ENCODE data around the gene NTF4. TPM values are rescaled to one million over a fixed set of nuclear protein-coding genes. Genes with fewer than 3 reads are reported as not detected.
A peak's percentile ranks its signal among the peaks of the same experiment; 100 is the strongest.
"Not testable (repeated sequence)": the region's sequence is repeated elsewhere in the genome, so short reads cannot be mapped to it uniquely, and the experiment has no call there.

Gene NTF4
- total RNA-seq, 2 donors from 2014 or later, result 7.0 to 24.4 TPM

DNA sequence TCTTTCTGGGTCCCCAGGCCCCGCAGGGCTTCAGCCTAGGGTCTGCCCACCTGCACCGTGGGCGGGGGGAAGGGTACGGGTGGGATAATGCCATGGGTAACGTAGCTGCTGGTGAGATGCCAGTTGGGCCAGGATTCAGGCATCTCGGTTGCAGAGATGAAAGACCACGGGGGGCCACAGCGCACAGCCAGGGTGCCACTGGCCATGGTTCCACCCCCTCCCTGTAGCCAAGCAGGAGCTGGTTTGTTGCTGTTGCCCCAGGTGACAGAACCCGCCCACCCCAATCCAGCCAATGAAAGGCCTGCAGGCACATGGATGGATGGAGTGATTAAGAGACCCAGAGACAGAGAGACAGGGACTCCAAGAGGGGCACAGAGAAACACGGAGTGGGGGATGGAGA lies 6.1 kb downstream of the NTF4 start:
- H3K27me3 ChIP-seq (replicated peaks; ENCODE audit: insufficient read depth), result no peaks in the 10 kb centered on the region
- TF ChIP-seq POLR2A (IDR thresholded peaks at IDR 0.05) (no peak), POLR2AphosphoS5 (IDR thresholded peaks at IDR 0.05) (no peak)
- TF ChIP-seq, protein P1, sequence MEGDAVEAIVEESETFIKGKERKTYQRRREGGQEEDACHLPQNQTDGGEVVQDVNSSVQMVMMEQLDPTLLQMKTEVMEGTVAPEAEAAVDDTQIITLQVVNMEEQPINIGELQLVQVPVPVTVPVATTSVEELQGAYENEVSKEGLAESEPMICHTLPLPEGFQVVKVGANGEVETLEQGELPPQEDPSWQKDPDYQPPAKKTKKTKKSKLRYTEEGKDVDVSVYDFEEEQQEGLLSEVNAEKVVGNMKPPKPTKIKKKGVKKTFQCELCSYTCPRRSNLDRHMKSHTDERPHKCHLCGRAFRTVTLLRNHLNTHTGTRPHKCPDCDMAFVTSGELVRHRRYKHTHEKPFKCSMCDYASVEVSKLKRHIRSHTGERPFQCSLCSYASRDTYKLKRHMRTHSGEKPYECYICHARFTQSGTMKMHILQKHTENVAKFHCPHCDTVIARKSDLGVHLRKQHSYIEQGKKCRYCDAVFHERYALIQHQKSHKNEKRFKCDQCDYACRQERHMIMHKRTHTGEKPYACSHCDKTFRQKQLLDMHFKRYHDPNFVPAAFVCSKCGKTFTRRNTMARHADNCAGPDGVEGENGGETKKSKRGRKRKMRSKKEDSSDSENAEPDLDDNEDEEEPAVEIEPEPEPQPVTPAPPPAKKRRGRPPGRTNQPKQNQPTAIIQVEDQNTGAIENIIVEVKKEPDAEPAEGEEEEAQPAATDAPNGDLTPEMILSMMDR (IDR thresholded peaks at IDR 0.05), result no peak
- 20% methylated on average over 10 of the region's 10 CpGs for WGBS
- H3K4me1 ChIP-seq (replicated peaks), result peaks cover 7% of the 10 kb centered on the region
- peak; percentile 51 for DNase-seq (ENCODE audit: low spot score)
- intact Hi-C loops (cut with DNase I), result no loop called here
- no peak overlapping the region for H3K27ac ChIP-seq
- no peaks in the 10 kb centered on the region for H3K36me3 ChIP-seq
- no peaks in the 10 kb centered on the region for H3K9me3 ChIP-seq
- no peak overlapping the region for H3K4me3 ChIP-seq

- Histone ChIP-seq H3K36me3 (no peaks in the 10 kb centered on the region), H3K9me3 (no peaks in the 10 kb centered on the region), H3K4me3 (peak within 1 kb of the TSS; percentile 31 to 35), H3K27me3 (replicated peaks; ENCODE audit: insufficient read depth) (no peaks in the 10 kb centered on the region), H3K27ac (no peak within 1 kb of the TSS), H3K4me1 (replicated peaks) (peaks cover 7% of the 10 kb centered on the region)
- peak; percentile 74 for DNase-seq (ENCODE audit: low spot score)
- TF ChIP-seq POLR2A (IDR thresholded peaks at IDR 0.05) (peak; percentile 57), POLR2AphosphoS5 (IDR thresholded peaks at IDR 0.05) (peak; percentile 35)
- TF ChIP-seq, protein P1 (IDR thresholded peaks at IDR 0.05), result no peak
- intact Hi-C loops (cut with DNase I), result no loop called here
- WGBS, result 4% methylated on average over 38 of the region's 38 CpGs
These were observed 6.9 kb downstream of the NTF4 start, which contains the start of gene CGB7 for GRCh38 chr19:49057636-49058234. CGB7 (minus strand) TSS chr19:49057749; CDS start chr19:49055375, 2,374 bp downstream.

DNA sequence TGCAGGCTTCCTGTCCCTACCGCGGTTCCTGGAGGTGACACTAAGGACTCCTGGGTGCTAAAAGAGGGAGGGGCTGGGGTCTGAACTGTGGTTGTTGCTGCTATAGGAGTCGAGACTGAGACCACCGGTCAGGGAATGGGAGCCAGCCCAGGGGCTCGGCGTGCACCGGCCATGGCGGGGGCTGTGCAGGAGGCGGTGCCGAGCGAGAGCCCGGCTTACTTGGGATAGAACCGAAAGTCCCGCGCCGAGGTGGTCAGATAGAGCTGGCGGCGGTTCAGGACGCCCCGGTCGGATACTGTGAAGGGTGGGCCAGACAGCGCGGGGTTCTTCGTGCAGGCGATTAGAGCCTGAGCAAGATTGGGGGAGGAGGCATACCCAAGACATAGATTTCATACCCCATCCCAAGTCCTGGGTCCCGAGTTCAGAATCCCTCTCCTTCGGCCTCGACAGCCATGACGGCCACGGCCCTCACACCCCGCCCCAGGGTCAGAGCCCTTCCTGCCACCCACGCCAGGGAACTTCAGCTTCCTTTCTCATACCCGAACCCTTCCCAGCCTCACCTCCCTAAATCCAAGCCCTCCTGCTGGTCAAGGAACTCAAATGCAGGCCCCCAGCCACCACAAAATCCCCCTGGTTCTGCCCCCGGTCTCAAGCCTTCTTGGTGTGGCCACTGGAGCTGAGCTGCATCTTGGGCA lies 7.6 kb downstream of the NTF4 start:
- WGBS, result 2% methylated on average over 34 of the region's 34 CpGs
- DNase-seq (ENCODE audit: low spot score); H3K4me1 ChIP-seq (replicated peaks); intact Hi-C loops (cut with DNase I); H3K9me3 ChIP-seq; H3K27me3 ChIP-seq (replicated peaks; ENCODE audit: insufficient read depth); H3K27ac ChIP-seq; H3K36me3 ChIP-seq: not testable (repeated sequence)
- peak overlapping the region; percentile 31 to 35 for H3K4me3 ChIP-seq

- DNase-seq (ENCODE audit: low spot score), result peak; percentile 51
- H3K27ac ChIP-seq, result no peak overlapping the region
- TF ChIP-seq POLR2AphosphoS5 (IDR thresholded peaks at IDR 0.05), result peak; percentile 63
- TF ChIP-seq POLR2A (IDR thresholded peaks at IDR 0.05), result peak; percentile 74
- TF ChIP-seq, protein P1 (IDR thresholded peaks at IDR 0.05), result peak in 3 of 4 experiments; percentile 34 to 58 (median 46)
These were observed 8.3 kb downstream of the NTF4 start for GRCh38 chr19:49056101-49056901.

GRCh38 chr19:49050376-49051033 lies 14.1 kb downstream of the NTF4 start:
- H3K9me3 ChIP-seq; H3K4me3 ChIP-seq; DNase-seq (ENCODE audit: low spot score); H3K27me3 ChIP-seq (replicated peaks; ENCODE audit: insufficient read depth); H3K4me1 ChIP-seq (replicated peaks); intact Hi-C loops (cut with DNase I); H3K36me3 ChIP-seq; H3K27ac ChIP-seq: not testable (repeated sequence)
- 77% methylated on average over 20 of the region's 24 CpGs for WGBS

More at GRCh38 chr19:49056101-49056901, 8.3 kb downstream of the NTF4 start:
- intact Hi-C loops (cut with DNase I), result no loop called here
- H3K27me3 ChIP-seq (replicated peaks; ENCODE audit: insufficient read depth), result no peaks in the 10 kb centered on the region
- H3K4me3 ChIP-seq, result peak overlapping the region; percentile 31 to 35
- peaks cover 7% of the 10 kb centered on the region for H3K4me1 ChIP-seq (replicated peaks)
- H3K36me3 ChIP-seq, result no peaks in the 10 kb centered on the region
- no peaks in the 10 kb centered on the region for H3K9me3 ChIP-seq
- WGBS, result 3% methylated on average over 61 of the region's 63 CpGs

- WGBS, result 90% methylated on average over 3 of the region's 4 CpGs
- DNase-seq (ENCODE audit: low spot score); H3K36me3 ChIP-seq; H3K4me3 ChIP-seq; intact Hi-C loops (cut with DNase I); H3K27me3 ChIP-seq (replicated peaks; ENCODE audit: insufficient read depth); H3K9me3 ChIP-seq; H3K27ac ChIP-seq; H3K4me1 ChIP-seq (replicated peaks): not testable (repeated sequence)
These were observed 14.8 kb downstream of the NTF4 start for GRCh38 chr19:49049834-49050233.

- H3K9me3 ChIP-seq; H3K27ac ChIP-seq; H3K27me3 ChIP-seq (replicated peaks; ENCODE audit: insufficient read depth); intact Hi-C loops (cut with DNase I); DNase-seq (ENCODE audit: low spot score); H3K4me1 ChIP-seq (replicated peaks); H3K4me3 ChIP-seq; H3K36me3 ChIP-seq: not testable (repeated sequence)
- WGBS, result 61% methylated on average over 10 of the region's 12 CpGs
These were observed 15.6 kb downstream of the NTF4 start, which contains the start of gene CGB8 for GRCh38 chr19:49049011-49049410. CGB8 (minus strand) TSS chr19:49049111; CDS start chr19:49048739, 372 bp downstream.

DNA sequence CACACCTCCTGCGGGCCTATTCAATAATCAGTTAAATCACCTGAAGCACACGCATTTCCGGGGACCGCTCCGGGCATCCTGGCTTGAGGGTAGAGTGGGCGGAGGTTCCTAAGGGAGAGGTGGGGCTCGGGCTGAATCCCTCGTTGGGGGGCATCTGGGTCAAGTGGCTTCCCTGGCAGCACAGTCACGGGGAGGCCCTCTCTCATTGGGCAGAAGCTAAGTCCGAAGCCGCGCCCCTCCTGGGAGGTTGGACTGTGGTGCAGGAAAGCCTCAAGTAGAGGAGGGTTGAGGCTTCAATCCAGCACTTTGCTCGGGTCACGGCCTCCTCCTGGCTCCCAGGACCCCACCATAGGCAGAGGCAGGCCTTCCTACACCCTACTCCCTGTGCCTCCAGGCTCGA lies 21.1 kb downstream of the NTF4 start, which contains the start of gene CGB5:
CGB5 (plus strand) TSS at position 301 of the 400 bp plus-strand sequence. CDS start 362 bp downstream, outside the sequence.
- H3K27me3 ChIP-seq (replicated peaks; ENCODE audit: insufficient read depth); H3K36me3 ChIP-seq; H3K27ac ChIP-seq; H3K9me3 ChIP-seq; DNase-seq (ENCODE audit: low spot score); intact Hi-C loops (cut with DNase I); H3K4me1 ChIP-seq (replicated peaks); H3K4me3 ChIP-seq: not testable (repeated sequence)
- WGBS, result 77% methylated on average over 15 of the region's 15 CpGs

Data from prostate gland (tissue), 2 donors.